HepG2 (cell line): ENCODE results near the gene SLC44A4. TPM values are rescaled to one million over a fixed set of nuclear protein-coding genes. Genes with fewer than 3 reads are reported as not detected.

Experiments
- ARID4A ChIP-seq: sonication (generic); formaldehyde crosslinking; IDR thresholded peaks from 2 replicates; pipeline ENCODE4 v1.5.0; 2020; ENCODE audit warnings: mild to moderate bottlenecking, missing genetic modification reagents, borderline replicate concordance
- ARNTL ChIP-seq: sonication (generic); formaldehyde crosslinking; IDR thresholded peaks from 2 replicates; pipeline ENCODE4 v1.4.0; 2020; ENCODE audit warnings: mild to moderate bottlenecking, missing genetic modification reagents
- ISX ChIP-seq: sonication (generic); formaldehyde crosslinking; conservative IDR thresholded peaks from 2 replicates; pipeline ENCODE4 v1.5.0; 2020; ENCODE audit warnings: missing genetic modification reagents
- KAT8 ChIP-seq: IDR thresholded peaks from 2 replicates; pipeline ENCODE4 v1.6.1; 2016; ENCODE audit warnings: missing genetic modification reagents, missing compliant biosample characterization
- KDM2A ChIP-seq: sonication (generic); formaldehyde crosslinking; IDR thresholded peaks from 2 replicates; pipeline ENCODE4 v1.4.0; 2020; ENCODE audit warnings: low read depth, missing genetic modification reagents, borderline replicate concordance
- PLSCR1 ChIP-seq: sonication (generic); formaldehyde crosslinking; IDR thresholded peaks from 2 replicates; pipeline ENCODE4 v1.5.0; 2020; ENCODE audit warnings: missing genetic modification reagents, mild to moderate bottlenecking, borderline replicate concordance
- RERE ChIP-seq: IDR thresholded peaks from 2 replicates; pipeline ENCODE4 v1.6.1; 2016; ENCODE audit warnings: low read depth, missing genetic modification reagents, missing compliant biosample characterization
- TCF7L2 ChIP-seq: IDR thresholded peaks from 2 replicates; pipeline ENCODE4 v1.6.1; 2011; ENCODE audit warnings: mild to moderate bottlenecking, low read depth, low read length, moderate library complexity
- ZBTB25 ChIP-seq: IDR thresholded peaks from 2 replicates; pipeline ENCODE4 v1.6.1; 2018; ENCODE audit warnings: missing genetic modification reagents
- ZBTB7A ChIP-seq: sonication (generic); formaldehyde crosslinking; IDR thresholded peaks from 2 replicates; pipeline ENCODE4 v1.8.0; 2022; ENCODE audit warnings: mild to moderate bottlenecking, missing genetic modification reagents
- ZMAT3 ChIP-seq: sonication (generic); formaldehyde crosslinking; conservative IDR thresholded peaks from 2 replicates; pipeline ENCODE4 v1.7.0; 2021; ENCODE audit warnings: missing genetic modification reagents
- ZNF160 ChIP-seq: sonication (generic); formaldehyde crosslinking; IDR thresholded peaks from 2 replicates; pipeline ENCODE4 v1.8.0; 2022; ENCODE audit warnings: mild to moderate bottlenecking, inconsistent platforms, missing genetic modification reagents
- ZNF343 ChIP-seq: sonication (generic); formaldehyde crosslinking; IDR thresholded peaks from 2 replicates; pipeline ENCODE4 v1.4.0; 2020; ENCODE audit warnings: mild to moderate bottlenecking, missing genetic modification reagents
- ZNF383 ChIP-seq: sonication (generic); formaldehyde crosslinking; IDR thresholded peaks from 2 replicates; pipeline ENCODE4 v1.4.0; 2020; ENCODE audit warnings: missing genetic modification reagents, mild to moderate bottlenecking, borderline replicate concordance
- ZNF607 ChIP-seq: sonication (generic); formaldehyde crosslinking; IDR thresholded peaks from 2 replicates; pipeline ENCODE4 v1.5.1; 2020; ENCODE audit warnings: missing genetic modification reagents, mild to moderate bottlenecking, borderline replicate concordance
- ZNF7 ChIP-seq: IDR thresholded peaks from 2 replicates; pipeline ENCODE4 v1.6.1; 2016; ENCODE audit warnings: missing biosample characterization, missing genetic modification reagents
- ZNF713 ChIP-seq: sonication (generic); formaldehyde crosslinking; IDR thresholded peaks from 2 replicates; pipeline ENCODE4 v1.4.0; 2020; ENCODE audit warnings: mild to moderate bottlenecking, missing genetic modification reagents
- polyA plus RNA-seq, 8 experiments: library from polyadenylated mRNA; depleted of rRNA in 3 of 8; stranded (reverse) in 7 of 8; unstranded in 1 of 8; fragments of >200 nt; fragmentation: Illumina TruSeq in 4 of 8; extraction: Trizol in 4 of 8; gene quantifications; 2 replicates each; pipeline versions ENCODE4 v1.2.1 to v1.2.3, GENCODE V29; 2011 to 2016; ENCODE audit warnings: low read depth in 4 of 8, missing spikeins in 1 of 8, mixed read lengths in 1 of 8; ENCODE audit not compliant: insufficient read depth in 1 of 8
- total RNA-seq, 5 experiments: library from RNA; depleted of rRNA; stranded (reverse); fragments of >200 nt; fragmentation: Illumina TruSeq; extraction: Trizol; gene quantifications; 2 replicates each; pipeline ENCODE4 v1.2.3, GENCODE V29; 2016; ENCODE audit warnings: low read depth in 1 of 5

SLC44A4 gene
- total and polyA plus RNA-seq, 2 of the 13 experiments (the other 11 are each of a cell fraction or from before 2014, with no cell fraction given) = 3.5 to 5.9 TPM

GRCh38 chr6:31862344-31863235, 16.2 kb downstream of the SLC44A4 start, which contains the start of gene NEU1 (continued):
- TF ChIP-seq RERE = 0 out of 2 replicates have a peak, but pooled peaks have one; percentile 3
- TF ChIP-seq ZMAT3 (CRISPR knock-in tag) = no peak
- TF ChIP-seq ZNF160 = 0 out of 2 replicates have a peak, but pooled peaks have one; percentile 62
- TF ChIP-seq ZNF343 (CRISPR knock-in tag) = no peak
- peak; percentile 94 for TF ChIP-seq KAT8 (CRISPR knock-in tag)
- TF ChIP-seq ZNF607 (CRISPR knock-in tag) = peak; percentile 98
- peak; percentile 89 for TF ChIP-seq KDM2A (CRISPR knock-in tag)
- TF ChIP-seq ISX (CRISPR knock-in tag) = no peak; the same call in 1 of the 2 replicates
- no peak for TF ChIP-seq PLSCR1
- TF ChIP-seq ARID4A = peak; percentile 96
- peak; percentile 69 for TF ChIP-seq ARNTL (CRISPR knock-in tag)
- TF ChIP-seq ZNF383 (CRISPR knock-in tag) = 0 out of 2 replicates have a peak, but pooled peaks have one; percentile 2
- TF ChIP-seq TCF7L2 = no peak
- TF ChIP-seq ZBTB7A (CRISPR knock-in tag) = no peak
- no peak for TF ChIP-seq ZNF713
- TF ChIP-seq ZBTB25 (CRISPR knock-in tag) = no peak
- TF ChIP-seq ZNF7 = no peak
